Activated CD8-positive, alpha-beta memory T cell treated with anti-CD3 and anti-CD28 coated beads for 48 hours (primary cell): ENCODE results near the gene PHLDB2.

Experiments used
- DNase-seq, 3 experiments: peaks; one replicate each; pipeline ENCODE4 v3.0.0-alpha.2; 2020; ENCODE audit warnings: low read depth in 2 of 3, low spot score in 2 of 3

PHLDB2 gene

DNA sequence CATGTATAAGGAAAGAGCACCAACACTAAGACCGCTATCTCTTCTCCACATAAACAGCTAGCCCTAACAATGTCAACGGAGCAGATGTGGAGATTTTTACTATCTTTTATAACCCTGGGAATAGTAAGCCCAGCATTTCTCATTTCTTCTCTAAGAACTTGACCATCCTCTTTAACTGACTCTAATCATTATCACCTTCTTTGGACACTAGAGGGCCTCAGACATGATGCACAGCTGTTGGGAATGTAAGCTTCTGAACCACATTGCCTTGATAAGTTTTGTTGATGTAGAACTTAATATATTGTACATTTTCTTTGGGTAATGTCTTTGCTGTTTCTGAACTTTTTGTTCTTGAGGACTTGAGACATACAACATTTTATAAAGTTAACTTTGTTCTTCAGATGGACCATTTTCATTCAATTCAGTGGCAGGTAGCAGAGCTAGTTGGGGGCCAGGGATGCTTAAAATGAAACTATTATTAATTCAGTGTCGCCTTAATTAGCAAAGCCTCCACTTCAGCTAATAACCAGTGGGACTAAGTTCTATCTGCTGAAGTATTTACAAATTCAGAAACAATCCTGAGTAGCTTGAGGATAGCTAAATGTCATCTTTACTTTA, 130.1 kb downstream of the PHLDB2 start:
- no peak for DNase-seq

DNA sequence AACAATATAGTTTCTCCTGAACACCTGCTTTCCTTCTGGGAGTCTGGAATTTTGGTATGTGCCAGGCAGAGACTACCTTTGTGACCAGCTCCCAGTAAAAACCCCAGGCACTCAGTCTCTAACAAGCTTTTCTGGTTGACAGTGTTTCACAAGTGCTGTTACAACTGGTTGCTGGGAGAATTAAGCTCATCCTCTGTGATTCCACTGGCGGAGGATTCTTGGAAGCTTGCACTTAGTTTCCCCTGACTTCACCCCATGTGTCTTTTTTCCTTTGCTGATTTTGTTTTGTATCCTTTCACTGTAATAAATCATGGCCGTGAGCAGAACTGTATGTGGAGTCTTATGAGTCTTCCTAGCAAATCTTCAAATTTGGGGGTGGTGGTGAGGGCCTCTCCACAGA, 134.0 kb downstream of the PHLDB2 start:
- DNase-seq, result no peak

DNA sequence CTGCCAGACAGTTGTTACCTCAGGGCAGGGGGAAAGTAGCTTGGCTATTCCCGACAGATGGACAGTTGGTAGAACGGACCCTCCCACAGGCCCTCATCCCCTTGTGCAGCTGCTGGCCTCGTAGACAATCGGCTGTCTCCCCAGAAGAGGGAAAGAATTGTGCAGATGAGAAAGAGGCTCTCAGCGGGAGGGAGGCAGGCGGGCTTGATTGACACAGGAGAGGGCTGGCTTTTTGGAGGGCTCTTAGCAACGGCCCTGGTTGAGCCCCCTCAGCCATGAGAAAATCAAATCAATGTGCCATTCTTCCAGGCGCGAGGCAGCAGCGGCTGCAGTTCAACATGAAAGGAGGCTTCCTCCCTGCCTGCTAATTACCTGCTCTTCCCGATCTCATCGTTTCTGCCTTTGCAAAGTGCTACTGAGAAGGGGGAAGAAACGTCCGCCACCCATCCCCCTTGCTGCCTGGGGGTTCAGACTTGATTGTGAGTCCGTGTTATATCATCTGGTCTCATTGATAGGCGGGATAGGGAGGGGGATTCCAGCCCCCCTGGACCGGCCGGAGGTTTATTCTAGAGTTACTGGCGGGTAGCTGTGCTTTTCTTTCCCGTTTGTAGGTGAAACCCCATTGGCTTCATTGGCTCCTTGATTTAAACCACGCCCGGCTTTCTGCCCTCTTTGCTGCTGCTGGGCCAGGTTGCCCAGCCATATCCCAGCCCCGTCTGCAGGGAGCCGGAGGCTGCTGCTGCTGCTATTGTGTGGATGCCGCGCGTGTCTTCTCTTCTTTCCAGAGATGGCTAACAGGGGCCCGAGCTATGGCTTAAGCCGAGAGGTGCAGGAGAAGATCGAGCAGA, 139.8 kb downstream of the PHLDB2 start, which contains the start of gene TAGLN3:
Gene TAGLN3, plus strand, starts transcription at position 287 of the 848 bp plus-strand sequence. Its CDS starts 501 bp downstream, at position 788.
- DNase-seq, result no peak

DNA sequence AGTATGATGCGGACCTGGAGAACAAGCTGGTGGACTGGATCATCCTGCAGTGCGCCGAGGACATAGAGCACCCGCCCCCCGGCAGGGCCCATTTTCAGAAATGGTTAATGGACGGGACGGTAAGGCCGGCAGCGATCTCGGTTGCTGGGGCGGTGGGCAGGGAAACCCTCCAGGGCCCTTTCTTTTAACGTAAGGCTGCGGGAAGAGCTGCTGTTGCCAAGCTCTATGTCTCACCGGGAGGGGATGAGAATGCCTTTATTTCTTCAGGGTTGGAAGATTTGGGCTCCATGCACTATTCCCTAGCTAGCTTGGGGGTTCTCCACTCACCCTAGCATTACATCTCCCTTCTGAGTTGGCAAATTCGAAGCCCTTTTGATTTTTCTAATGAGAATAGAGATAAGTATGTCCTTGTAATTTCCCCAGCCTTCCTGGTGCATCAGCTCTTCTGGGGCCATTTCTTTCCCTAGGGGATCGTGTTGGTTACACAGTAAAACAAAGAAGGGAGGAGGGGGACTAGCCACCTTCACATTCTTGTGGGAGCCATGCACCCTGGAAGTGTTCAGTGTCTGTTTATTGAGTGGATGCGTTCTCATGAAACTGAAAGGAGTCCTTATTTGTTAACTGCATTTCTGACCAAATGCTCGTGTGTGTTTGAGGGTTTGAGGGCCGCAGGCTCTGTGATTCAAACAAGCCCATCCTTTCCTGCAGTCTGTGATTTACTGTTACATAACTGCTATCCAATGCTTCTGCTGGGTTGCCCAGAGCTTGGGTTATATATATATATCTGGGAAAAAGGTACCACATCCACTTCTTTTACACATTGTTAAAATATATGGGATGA, 140.6 kb downstream of the PHLDB2 start:
- no peak for DNase-seq

DNA sequence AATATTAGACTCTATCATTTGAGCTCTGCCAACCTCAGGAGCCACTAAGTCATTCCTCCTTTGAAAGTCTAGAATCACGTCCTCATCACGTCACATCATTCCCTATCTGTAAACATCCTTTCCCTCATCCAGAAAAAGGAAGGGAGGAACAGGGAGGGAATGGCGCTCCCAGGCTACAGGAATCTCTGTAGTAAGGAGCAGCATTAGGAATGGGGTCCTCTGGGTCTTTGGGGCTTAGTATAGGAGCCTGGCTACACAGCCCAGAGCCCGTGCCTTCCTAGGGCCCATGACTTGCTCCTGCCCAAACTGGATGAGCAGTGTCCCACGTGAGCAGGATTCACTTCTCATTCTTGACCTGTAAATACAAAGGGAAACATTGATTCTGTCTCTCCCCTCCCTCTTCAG, 141.3 kb downstream of the PHLDB2 start:
- no peak for DNase-seq

- no peak for DNase-seq
These were observed 141.9 kb downstream of the PHLDB2 start for GRCh38 chr3:112000966-112001365.

- no peak for DNase-seq
These were observed 142.5 kb downstream of the PHLDB2 start for GRCh38 chr3:112001526-112001925.

DNA sequence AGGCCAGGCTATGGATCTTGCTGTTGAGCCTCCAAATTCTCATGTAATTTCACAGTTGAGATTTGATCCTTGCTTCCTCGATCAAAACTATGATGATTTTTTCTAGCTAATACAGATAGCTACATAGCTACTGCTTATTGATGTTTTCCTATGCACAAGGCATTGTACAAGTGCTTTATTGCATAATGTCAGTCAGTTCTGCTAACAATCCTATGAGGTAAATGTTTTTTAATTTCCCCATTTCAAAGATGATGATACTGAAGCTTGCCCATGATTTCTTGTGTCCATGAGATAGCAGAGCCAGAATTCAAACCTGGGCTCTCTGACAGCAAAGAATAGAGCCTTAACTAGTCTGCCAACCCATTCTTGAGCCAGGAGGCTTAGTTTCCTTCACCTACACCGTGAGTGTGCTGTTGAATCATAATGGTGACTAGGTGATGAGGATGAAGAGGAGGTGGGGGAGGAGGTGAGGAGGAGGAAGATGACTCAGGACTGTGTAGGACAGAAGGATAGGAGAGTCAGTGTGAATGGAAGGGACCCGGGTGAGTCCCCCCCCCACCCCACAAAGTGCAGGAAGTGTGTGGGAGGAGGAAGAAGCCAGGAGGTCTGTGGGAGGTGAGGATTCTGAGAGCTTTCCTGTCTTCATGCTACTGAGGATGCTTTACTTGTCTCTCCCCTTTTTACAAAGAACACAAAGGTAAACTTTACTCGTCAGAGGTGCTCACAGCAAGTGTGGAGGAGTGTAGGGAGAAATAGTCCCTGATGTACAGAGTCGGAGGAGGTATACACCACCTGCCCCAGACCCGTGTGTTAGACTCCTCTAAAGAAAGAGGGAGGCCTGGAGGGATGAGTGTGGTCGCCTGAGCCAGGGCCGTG, 143.3 kb downstream of the PHLDB2 start:
- DNase-seq, result peak in 1 of 3 experiments; percentile 25

GRCh38 chr3:112003321-112004080, 144.4 kb downstream of the PHLDB2 start:
- DNase-seq, result no peak

- DNase-seq, result no peak
These were observed 145.1 kb downstream of the PHLDB2 start for GRCh38 chr3:112004187-112004586.

- no peak for DNase-seq
These were observed 145.6 kb downstream of the PHLDB2 start for GRCh38 chr3:112004669-112005068.

DNA sequence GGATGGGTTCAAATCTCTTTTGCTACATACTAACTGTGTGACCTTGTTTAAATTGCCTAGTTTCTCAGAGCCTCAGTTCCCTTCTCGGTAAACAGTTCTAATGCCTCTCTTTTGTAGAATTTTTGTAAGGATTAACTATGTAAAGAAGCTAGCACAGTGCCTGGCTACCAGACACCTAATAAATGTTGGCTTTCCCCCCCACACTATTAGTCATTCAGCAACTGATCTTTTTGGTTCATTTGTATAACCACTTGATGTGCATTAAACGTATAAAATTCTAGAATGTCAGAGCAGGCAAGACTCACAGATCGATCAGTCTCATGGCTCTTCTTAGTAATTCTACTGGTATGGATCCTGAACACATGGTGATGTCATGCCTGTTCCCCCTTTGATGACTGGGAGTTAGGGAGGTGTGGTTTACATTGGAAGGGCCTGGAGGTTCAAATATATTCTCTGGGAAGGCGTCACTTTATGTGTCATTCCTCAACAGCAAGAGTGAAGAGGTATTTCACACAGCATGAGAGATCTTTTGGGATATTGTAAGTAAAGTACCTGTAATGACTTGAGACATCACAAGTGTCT, 146.1 kb downstream of the PHLDB2 start:
- DNase-seq, result no peak

DNA sequence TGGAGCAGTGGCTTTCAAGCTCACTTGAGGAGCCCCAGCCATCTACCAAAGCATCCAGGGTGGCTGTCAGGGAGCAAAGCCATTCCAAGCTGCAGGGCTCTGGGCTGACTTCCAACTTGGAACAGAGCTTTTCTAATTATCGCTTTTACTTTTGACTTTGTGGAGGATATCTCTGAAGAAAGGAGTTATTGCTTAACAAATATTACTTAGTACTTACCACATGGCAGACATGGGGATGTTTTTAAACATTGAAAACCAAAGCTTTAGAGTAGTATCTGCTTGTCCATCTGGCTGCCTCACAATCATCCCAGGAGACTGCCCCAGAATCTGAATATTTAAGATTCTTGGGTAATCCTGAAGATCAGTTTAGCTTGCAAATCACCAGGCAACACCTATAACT, 148.6 kb downstream of the PHLDB2 start:
- DNase-seq, result no peak

- DNase-seq, result no peak
These were observed 150.6 kb downstream of the PHLDB2 start for GRCh38 chr3:112009670-112010069.

GRCh38 chr3:112010636-112011035, 151.6 kb downstream of the PHLDB2 start:
- DNase-seq, result no peak

- no peak for DNase-seq
These were observed 152.4 kb downstream of the PHLDB2 start for GRCh38 chr3:112011376-112011940.

DNA sequence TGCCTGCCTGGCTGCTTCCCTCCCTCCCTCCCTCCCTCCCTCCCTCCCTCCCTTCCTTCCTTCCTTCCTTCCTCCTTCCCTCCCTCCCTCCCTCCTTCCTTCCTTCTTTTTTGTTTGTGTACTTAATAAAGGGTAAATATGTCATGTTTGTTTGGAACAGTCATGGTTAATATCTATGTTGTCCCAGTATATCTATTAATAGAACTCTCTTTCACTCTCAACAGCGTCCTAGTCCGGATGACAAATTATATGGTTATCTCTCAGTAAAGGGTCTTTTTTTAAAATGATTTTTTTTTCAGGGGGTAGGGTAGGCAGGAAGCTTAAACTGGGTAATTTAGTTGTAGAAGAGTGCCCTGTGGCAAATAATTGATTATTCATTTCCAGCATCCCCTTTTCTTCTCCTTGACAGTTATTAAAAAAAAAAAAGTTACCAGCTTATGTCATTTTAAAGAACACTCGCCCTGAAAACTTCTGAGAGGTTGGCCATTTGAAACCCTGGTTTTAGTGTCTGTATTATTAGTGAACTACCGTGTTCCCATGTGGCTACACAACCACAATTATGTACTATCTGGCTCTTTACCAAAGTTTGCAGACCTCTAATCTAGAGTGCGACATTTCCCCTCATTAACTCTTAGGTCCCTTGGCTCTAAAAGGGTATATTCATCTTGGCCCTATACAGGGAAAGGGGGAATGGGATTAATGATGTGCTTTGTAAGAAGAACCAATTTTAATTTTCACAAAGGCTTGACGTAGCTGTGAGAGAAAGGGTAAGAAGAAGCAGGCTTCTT, 153.3 kb downstream of the PHLDB2 start:
- no peak for DNase-seq

DNA sequence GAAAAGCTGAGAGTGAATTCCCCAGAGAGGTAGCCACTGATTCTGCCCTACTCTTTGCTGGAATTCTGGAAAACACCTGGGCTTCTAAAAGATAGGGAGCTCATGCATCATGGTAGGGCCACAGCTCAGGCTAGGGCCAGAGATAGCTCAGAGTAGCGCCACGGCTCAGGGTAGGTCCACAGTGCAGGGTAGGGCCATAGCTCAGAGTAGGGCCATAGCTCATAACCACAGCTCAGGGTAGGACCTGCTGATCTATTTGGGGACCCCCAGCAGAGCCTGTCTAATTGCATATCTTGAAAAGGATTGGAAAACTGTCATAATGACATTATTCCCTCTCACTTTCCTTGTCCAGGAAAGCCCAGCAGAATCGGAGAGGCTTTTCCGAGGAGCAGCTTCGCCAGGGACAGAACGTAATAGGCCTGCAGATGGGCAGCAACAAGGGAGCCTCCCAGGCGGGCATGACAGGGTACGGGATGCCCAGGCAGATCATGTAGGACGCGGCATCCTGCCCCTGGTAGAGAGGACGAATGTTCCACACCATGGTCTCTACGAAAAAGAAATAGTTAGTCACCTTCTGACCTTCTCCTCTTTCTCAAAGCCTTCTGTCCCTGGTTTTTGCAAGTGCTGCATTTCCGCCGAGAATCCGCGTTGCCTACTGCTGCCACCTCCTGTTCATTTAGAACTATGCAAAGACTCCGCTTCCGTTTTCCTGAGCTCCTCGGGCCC, 154.2 kb downstream of the PHLDB2 start:
- DNase-seq, result peak in 1 of 3 experiments; percentile 14
